Natural killer cell (primary cell): ENCODE data around the gene TCF7L2. TPM values are rescaled to one million over a fixed set of nuclear protein-coding genes. Genes with fewer than 3 reads are reported as not detected.
"Not testable (repeated sequence)": the region's sequence is repeated elsewhere in the genome, so short reads cannot be mapped to it uniquely, and the experiment has no call there.

Experiments used
- ATAC-seq, 3 donors: fragments of 150-1000 bp in 2 of 3; fragments of 200-7000 bp in 1 of 3; cut with Tn5 transposase; 1 replicate in 1 of 3; 2 replicates in 2 of 3; pipeline ENCODE4 v1.10.0; 2021; ENCODE audit warnings: mild to moderate bottlenecking in 2 of 3, moderate library complexity in 2 of 3
- DNase-seq, 2 donors: peaks; one replicate each; pipeline versions ENCODE4 v3.0.0 to v3.0.0-alpha.2; 2013 to 2021; ENCODE audit warnings: mixed read lengths in 1 of 2
- H3K27ac ChIP-seq: one replicate; pipeline ENCODE4 v1.5.1; 2013; ENCODE audit warnings: mild to moderate bottlenecking, low read length
- H3K27me3 ChIP-seq: one replicate; pipeline ENCODE4 v1.6.1; 2013; ENCODE audit warnings: low read length; ENCODE audit not compliant: control insufficient read depth, insufficient read depth
- H3K36me3 ChIP-seq: one replicate; pipeline ENCODE4 v1.6.1; 2013; ENCODE audit warnings: low read length; ENCODE audit not compliant: control insufficient read depth, insufficient read depth
- H3K4me1 ChIP-seq: one replicate; pipeline ENCODE4 v1.6.1; 2013; ENCODE audit warnings: low read length; ENCODE audit not compliant: control insufficient read depth, insufficient read depth
- H3K4me3 ChIP-seq: one replicate; pipeline ENCODE4 v1.5.1; 2013; ENCODE audit warnings: low read length
- H3K9me3 ChIP-seq: one replicate; pipeline ENCODE4 v1.6.1; 2013; ENCODE audit warnings: low read length; ENCODE audit not compliant: control insufficient read depth, insufficient read depth
- H3K27ac Mint-ChIP-seq, 2 donors: one replicate each; pipeline ENCODE4 v1.8.0; 2022; ENCODE audit warnings: mild to moderate bottlenecking in 2 of 2, mixed read lengths in 2 of 2, moderate library complexity in 1 of 2
- H3K27me3 Mint-ChIP-seq, 2 donors: one replicate each; pipeline ENCODE4 v1.8.0; 2022; ENCODE audit warnings: low read depth in 2 of 2, mixed read lengths in 2 of 2
- H3K36me3 Mint-ChIP-seq: one replicate; pipeline ENCODE4 v1.8.0; 2022; ENCODE audit warnings: mixed read lengths
- H3K4me1 Mint-ChIP-seq, 2 donors: one replicate each; pipeline ENCODE4 v1.8.0; 2022; ENCODE audit warnings: mixed read lengths in 2 of 2
- H3K4me3 Mint-ChIP-seq: one replicate; pipeline ENCODE4 v1.8.0; 2022; ENCODE audit warnings: mild to moderate bottlenecking, moderate library complexity, mixed read lengths
- H3K9me3 Mint-ChIP-seq, 2 donors: one replicate each; pipeline ENCODE4 v1.8.0; 2022; ENCODE audit warnings: mixed read lengths in 2 of 2
- CTCF ChIP-seq: fragments of 200-600 bp; IDR thresholded peaks from one replicate; pipeline ENCODE4 v1.8.0; 2022; ENCODE audit warnings: antibody characterized with exemption
- WGBS: methylation state at CpG from one replicate; pipeline ENCODE4 v1.1.7; 2013; ENCODE audit warnings: missing lambda C conversion rate; ENCODE audit not compliant: insufficient coverage; 5-methylcytosine and 5-hydroxymethylcytosine counted together
- intact Hi-C: fragments of 100-400 bp; cut with micrococcal nuclease; formaldehyde crosslinking; loops from one replicate; pipeline ENCODE4 v1.14.2; 2022
- total RNA-seq, 4 donors: library from RNA; stranded (reverse); fragments of 120-200 nt in 1 of 4; gene quantifications; one replicate each; pipeline versions ENCODE4 v1.2.3 to v1.2.4, GENCODE V29; 2013 to 2022

Gene TCF7L2
- total RNA-seq, 3 donors from 2014 or later (not counting 1 experiment from before 2014, with no cell fraction given), result 10.4 to 32.7 (median 15.3) TPM

GRCh38 chr10:113104047-113104446, 154.0 kb downstream of the TCF7L2 start:
- intact Hi-C loops, result no loop called here
- DNase-seq, result no peak

GRCh38 chr10:113108194-113108835, 158.3 kb downstream of the TCF7L2 start:
- Mint-ChIP-seq H3K4me1 (peaks cover 3 to 4% of the 10 kb centered on the region in 2 donors), H3K36me3 (no peaks in the 10 kb centered on the region), H3K4me3 (no peak overlapping the region), H3K27me3 (peaks cover 1 to 19% of the 10 kb centered on the region in 2 donors), H3K9me3 (no peaks in the 10 kb centered on the region), H3K27ac (no peak overlapping the region)
- TF ChIP-seq CTCF, result peak; percentile 52
- ATAC-seq (peak in 2 of 3 donors; percentile 37 to 67), DNase-seq (peak in 1 of 2 donors; percentile 39)
- intact Hi-C loops, result no loop called here
- WGBS, result 85% methylated on average over 15 of the region's 15 CpGs
- Histone ChIP-seq H3K27ac (no peak overlapping the region), H3K4me3 (no peak overlapping the region), H3K9me3 (no peaks in the 10 kb centered on the region), H3K36me3 (no peaks in the 10 kb centered on the region), H3K27me3 (no peaks in the 10 kb centered on the region), H3K4me1 (no peaks in the 10 kb centered on the region)

More at GRCh38 chr10:113104047-113104446, 154.0 kb downstream of the TCF7L2 start:
- Histone ChIP-seq H3K9me3 (no peaks in the 10 kb centered on the region), H3K4me3 (no peak overlapping the region), H3K27ac (no peak overlapping the region), H3K27me3 (no peaks in the 10 kb centered on the region), H3K36me3 (no peaks in the 10 kb centered on the region), H3K4me1 (no peaks in the 10 kb centered on the region)
- no peaks in the 10 kb centered on the region for H3K27me3 Mint-ChIP-seq
- TF ChIP-seq CTCF, result no peak
- WGBS, result 91% methylated on average over 3 of the region's 3 CpGs
- H3K36me3 Mint-ChIP-seq, result no peaks in the 10 kb centered on the region
- ATAC-seq, result no peak
- H3K4me3 Mint-ChIP-seq, result no peak overlapping the region
- H3K9me3 Mint-ChIP-seq, result no peaks in the 10 kb centered on the region
- H3K27ac Mint-ChIP-seq, result no peak overlapping the region
- peaks cover 7 to 10% of the 10 kb centered on the region in 2 donors for H3K4me1 Mint-ChIP-seq

- 98% methylated on average over 8 of the region's 8 CpGs for WGBS
- no peak for TF ChIP-seq CTCF
- peaks cover 2 to 19% of the 10 kb centered on the region in 2 donors for H3K27me3 Mint-ChIP-seq
- Histone ChIP-seq H3K27me3 (no peaks in the 10 kb centered on the region), H3K4me3 (no peak overlapping the region), H3K36me3 (no peaks in the 10 kb centered on the region), H3K9me3 (no peaks in the 10 kb centered on the region), H3K27ac (no peak overlapping the region), H3K4me1 (no peaks in the 10 kb centered on the region)
- DNase-seq (no peak), ATAC-seq (no peak)
- no peaks in the 10 kb centered on the region for H3K4me1 Mint-ChIP-seq
- no peaks in the 10 kb centered on the region for H3K9me3 Mint-ChIP-seq
- H3K4me3 Mint-ChIP-seq, result no peak overlapping the region
- H3K36me3 Mint-ChIP-seq, result no peaks in the 10 kb centered on the region
- intact Hi-C loops, result no loop called here
- no peak overlapping the region for H3K27ac Mint-ChIP-seq
Observed at GRCh38 chr10:113108948-113109347, 158.9 kb downstream of the TCF7L2 start.

- H3K27ac Mint-ChIP-seq, H3K4me3 Mint-ChIP-seq, H3K27ac ChIP-seq, H3K9me3 Mint-ChIP-seq, H3K4me1 Mint-ChIP-seq, H3K36me3 ChIP-seq, H3K9me3 ChIP-seq, H3K4me3 ChIP-seq, H3K4me1 ChIP-seq, H3K36me3 Mint-ChIP-seq, DNase-seq, ATAC-seq, intact Hi-C loops, H3K27me3 ChIP-seq: not testable (repeated sequence)
- H3K27me3 Mint-ChIP-seq, result peaks cover 2 to 22% of the 10 kb centered on the region in 2 donors
- 96% methylated on average over 4 of the region's 4 CpGs for WGBS
Observed at GRCh38 chr10:113109482-113109881, 159.4 kb downstream of the TCF7L2 start.
